DND-41 (cell line): ENCODE results near the gene OSBPL3.
A peak's percentile ranks its signal among the peaks of the same experiment; 100 is the strongest.

Source experiments
- ATAC-seq: fragments of 200-7000 bp; cut with Tn5 transposase; 3 replicates; pipeline ENCODE4 v1.9.1; 2021; ENCODE audit warnings: low read depth; ENCODE audit not compliant: insufficient read depth
- DNase-seq: peaks from one replicate; pipeline ENCODE4 v3.0.0-alpha.2; 2020
- H2AFZ ChIP-seq: 2 replicates; pipeline ENCODE4 v1.6.0; 2012; ENCODE audit warnings: low read depth, low read length
- H3K27ac ChIP-seq: 2 replicates; pipeline ENCODE4 v1.5.1; 2012; ENCODE audit warnings: low read length, inconsistent platforms
- H3K27me3 ChIP-seq: fragments of 200-600 bp; sonication (generic); 2 replicates; pipeline ENCODE4 v1.6.0; 2012; ENCODE audit warnings: low read length, mild to moderate bottlenecking, inconsistent platforms; ENCODE audit not compliant: insufficient read depth, poor library complexity
- H3K36me3 ChIP-seq: 2 replicates; pipeline ENCODE4 v1.5.1; 2012; ENCODE audit warnings: low read length, inconsistent platforms; ENCODE audit not compliant: insufficient read depth
- H3K4me1 ChIP-seq: 2 replicates; pipeline ENCODE4 v1.5.1; 2012; ENCODE audit warnings: mild to moderate bottlenecking, low read length; ENCODE audit not compliant: insufficient read depth
- H3K4me2 ChIP-seq: 2 replicates; pipeline ENCODE4 v1.6.0; 2012; ENCODE audit warnings: mild to moderate bottlenecking, moderate library complexity, low read length, inconsistent platforms; ENCODE audit not compliant: insufficient read depth
- H3K4me3 ChIP-seq, 2 experiments: fragments of 200-600 bp in 1 of 2; shearing (Covaris generic) in 1 of 2; 2 replicates each; pipeline ENCODE4 v1.5.1; 2012 to 2016; ENCODE audit warnings: inconsistent platforms in 2 of 2, low read length in 2 of 2, mild to moderate bottlenecking in 2 of 2, low read depth in 1 of 2, moderate library complexity in 1 of 2
- H3K79me2 ChIP-seq: 2 replicates; pipeline ENCODE4 v1.6.0; 2012; ENCODE audit warnings: low read length, inconsistent platforms; ENCODE audit not compliant: insufficient read depth
- H3K9ac ChIP-seq: 2 replicates; pipeline ENCODE4 v1.6.0; 2012; ENCODE audit warnings: low read depth, mild to moderate bottlenecking, inconsistent platforms, low read length, moderate library complexity
- H3K9me3 ChIP-seq: 2 replicates; pipeline ENCODE4 v1.5.1; 2012; ENCODE audit warnings: low read length, moderate library complexity, mild to moderate bottlenecking, inconsistent platforms; ENCODE audit not compliant: insufficient read depth, severe bottlenecking
- H4K20me1 ChIP-seq: 2 replicates; pipeline ENCODE4 v1.6.0; 2012; ENCODE audit warnings: low read length; ENCODE audit not compliant: insufficient read depth
- CTCF ChIP-seq: IDR thresholded peaks from 2 replicates; pipeline ENCODE4 v1.5.1; 2012; ENCODE audit warnings: borderline replicate concordance, low read length, moderate library complexity, mild to moderate bottlenecking; ENCODE audit not compliant: poor library complexity, severe bottlenecking; ENCODE audit errors: extremely low read depth
- EZH2 ChIP-seq: IDR thresholded peaks from 3 replicates; pipeline ENCODE4 v1.6.1; 2012; ENCODE audit warnings: borderline replicate concordance, low read depth, mild to moderate bottlenecking, moderate library complexity, low read length, inconsistent platforms; ENCODE audit not compliant: severe bottlenecking

OSBPL3 gene

GRCh38 chr7:24840563-24840962 is 139.4 kb downstream of the OSBPL3 start:
- no peak overlapping the region for H3K4me2 ChIP-seq
- H3K9me3 ChIP-seq: no peaks in the 10 kb centered on the region
- DNase-seq (no peak), ATAC-seq (no peak)
- H3K36me3 ChIP-seq: peaks cover 14% of the 10 kb centered on the region
- peaks cover 11% of the 10 kb centered on the region; the same call in 1 of the 2 replicates for H3K4me1 ChIP-seq
- H3K9ac ChIP-seq: no peak overlapping the region
- H3K4me3 ChIP-seq: no peak overlapping the region
- TF ChIP-seq EZH2 (no peak), CTCF (no peak)
- H3K27me3 ChIP-seq: no peaks in the 10 kb centered on the region
- no peak overlapping the region for H2AFZ ChIP-seq
- H3K79me2 ChIP-seq: no peaks in the 10 kb centered on the region
- H3K27ac ChIP-seq: no peak overlapping the region
- H4K20me1 ChIP-seq: no peaks in the 10 kb centered on the region

GRCh38 chr7:24836084-24836483 is 143.9 kb downstream of the OSBPL3 start:
- no peak for DNase-seq

GRCh38 chr7:24835643-24836042 is 144.3 kb downstream of the OSBPL3 start:
- TF ChIP-seq CTCF: no peak
- no peak for TF ChIP-seq EZH2
- no peak overlapping the region for H2AFZ ChIP-seq

More at GRCh38 chr7:24836084-24836483, 143.9 kb downstream of the OSBPL3 start:
- no peak overlapping the region for H3K4me3 ChIP-seq
- H3K4me1 ChIP-seq: peaks cover 11% of the 10 kb centered on the region; the same call in 1 of the 2 replicates
- no peaks in the 10 kb centered on the region for H3K9me3 ChIP-seq
- H3K9ac ChIP-seq: no peak overlapping the region
- no peak for TF ChIP-seq EZH2
- no peak for TF ChIP-seq CTCF
- no peak overlapping the region for H3K27ac ChIP-seq
- no peaks in the 10 kb centered on the region for H4K20me1 ChIP-seq
- no peaks in the 10 kb centered on the region for H3K27me3 ChIP-seq
- peak; percentile 74 for ATAC-seq
- peaks cover 31% of the 10 kb centered on the region for H3K36me3 ChIP-seq
- H3K4me2 ChIP-seq: no peak overlapping the region
- no peaks in the 10 kb centered on the region for H3K79me2 ChIP-seq
- H2AFZ ChIP-seq: no peak overlapping the region

More at GRCh38 chr7:24835643-24836042, 144.3 kb downstream of the OSBPL3 start:
- Histone ChIP-seq H3K4me2 (no peak overlapping the region), H3K4me3 (no peak overlapping the region), H3K4me1 (peaks cover 11% of the 10 kb centered on the region; the same call in 1 of the 2 replicates), H3K27ac (no peak overlapping the region), H4K20me1 (no peaks in the 10 kb centered on the region), H3K9ac (no peak overlapping the region), H3K9me3 (no peaks in the 10 kb centered on the region), H3K79me2 (no peaks in the 10 kb centered on the region), H3K27me3 (no peaks in the 10 kb centered on the region), H3K36me3 (peaks cover 30% of the 10 kb centered on the region)
- no peak for ATAC-seq
- DNase-seq: no peak
